Muscle of back (tissue), 11 donors: ENCODE measurements around the gene SPDYE17. TPM values are rescaled to one million over a fixed set of nuclear protein-coding genes. Genes with fewer than 3 reads are reported as not detected.
"Not testable (repeated sequence)": the region's sequence is repeated elsewhere in the genome, so short reads cannot be mapped to it uniquely, and the experiment has no call there.

Experiments
- DNase-seq, 3 donors: peaks; one replicate each; pipeline versions ENCODE4 v3.0.0 to v3.0.0-alpha.2; 2013
- polyA plus RNA-seq, 10 donors: library from polyadenylated mRNA; unstranded; fragments of 120-200 nt; gene quantifications; one replicate each; pipeline ENCODE4 v1.2.1, GENCODE V29; 2013; ENCODE audit not compliant: insufficient read length in 10 of 10

SPDYE17 gene
- polyA plus RNA-seq, 10 donors: not detected

DNA sequence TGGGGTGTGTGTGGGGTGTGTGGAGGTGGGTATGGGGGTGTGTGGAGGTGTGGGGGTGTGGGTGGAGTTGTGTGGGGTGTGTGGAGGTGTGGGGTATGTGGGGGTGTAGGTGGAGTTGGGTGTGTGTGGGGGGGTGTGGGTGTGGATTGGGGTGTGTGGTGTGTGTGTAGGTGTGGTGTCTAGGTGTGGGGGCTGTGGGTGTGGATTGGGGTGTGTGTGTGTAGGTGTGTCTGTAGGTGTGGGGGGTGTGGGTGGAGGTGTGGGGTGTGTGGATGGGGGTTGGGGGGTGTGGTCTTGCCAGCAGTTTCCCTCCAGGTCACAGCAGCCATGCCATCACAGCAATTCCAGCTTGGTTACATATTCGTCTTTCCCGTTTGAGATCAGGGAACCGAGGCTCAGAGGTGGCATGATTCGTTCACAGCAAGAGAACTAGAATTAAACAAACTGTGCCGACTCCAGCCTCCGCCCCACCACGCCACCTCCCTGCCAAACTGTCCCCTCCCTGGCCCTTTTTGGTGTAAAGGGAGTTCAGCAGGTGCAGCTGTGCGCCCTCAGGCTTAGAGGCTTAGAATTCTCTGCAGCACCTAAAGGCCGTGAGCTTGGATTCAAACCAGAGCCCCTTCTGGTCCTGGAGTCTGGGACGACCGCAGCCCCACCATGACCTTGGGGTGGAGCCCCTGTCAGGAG is 33.3 kb downstream of the SPDYE17 start:
- DNase-seq: peak in 1 of 3 donors; percentile 7

DNA sequence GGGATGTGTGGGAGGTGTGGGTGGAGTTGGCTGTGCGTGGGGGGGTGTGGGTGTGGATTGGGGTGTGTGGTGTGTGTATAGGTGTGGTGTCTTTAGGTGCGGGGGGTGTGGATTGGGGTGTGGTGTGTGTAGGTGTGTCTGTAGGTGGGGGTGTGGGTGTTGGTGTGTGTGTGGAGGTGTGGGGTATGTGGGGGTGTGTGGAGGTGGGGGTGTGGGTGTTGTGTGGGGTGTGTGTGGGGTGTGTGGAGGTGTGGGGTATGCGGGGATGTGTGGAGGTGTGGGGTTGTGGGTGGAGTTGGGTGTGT is 33.9 kb downstream of the SPDYE17 start:
- DNase-seq: no peak

DNA sequence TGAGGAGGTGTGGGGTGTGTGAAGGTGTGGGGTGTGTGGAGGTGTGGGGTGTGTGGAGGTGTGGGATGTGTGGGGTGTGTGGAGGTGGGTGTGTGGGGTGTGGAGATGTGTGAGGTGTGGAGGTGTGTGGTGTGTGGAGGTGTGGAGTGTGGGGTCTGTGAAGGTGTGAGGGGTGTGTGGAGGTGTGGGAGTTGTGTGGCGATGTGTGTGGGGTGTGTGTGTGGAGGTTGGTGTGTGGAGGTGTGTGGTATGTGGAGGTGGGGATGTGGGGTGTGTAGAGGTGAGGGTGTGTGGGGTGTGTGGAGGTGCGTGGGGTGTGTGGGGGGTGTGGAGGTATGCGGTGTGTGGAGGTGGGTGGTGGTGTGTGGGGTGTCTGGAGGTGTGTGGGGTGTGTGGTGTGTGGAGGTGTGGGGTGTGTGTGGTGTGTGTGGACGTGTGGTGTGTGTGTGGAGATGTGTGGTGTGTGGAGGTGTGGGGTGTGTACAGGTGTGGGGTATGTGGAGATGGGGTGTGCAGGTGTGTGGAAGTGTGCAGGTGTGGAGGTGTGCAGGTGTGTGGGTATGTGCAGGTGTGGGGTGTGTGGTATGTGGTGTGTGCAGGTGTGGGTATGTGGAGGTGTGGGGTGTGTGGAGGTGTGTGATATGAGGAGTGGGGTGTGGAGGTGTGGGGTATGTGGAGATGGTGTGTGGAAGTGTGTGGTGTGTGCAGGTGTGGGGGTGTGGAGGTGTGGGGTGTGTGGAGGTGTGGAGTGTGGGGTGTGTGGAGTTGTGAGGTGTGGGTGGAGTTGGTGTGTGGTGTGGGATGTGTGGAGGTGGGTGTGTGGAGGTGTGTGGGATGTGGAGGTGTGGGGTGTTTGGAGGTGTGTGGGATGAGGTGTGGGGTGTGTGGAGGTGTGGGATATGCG is 34.5 kb downstream of the SPDYE17 start:
- no peak for DNase-seq

DNA sequence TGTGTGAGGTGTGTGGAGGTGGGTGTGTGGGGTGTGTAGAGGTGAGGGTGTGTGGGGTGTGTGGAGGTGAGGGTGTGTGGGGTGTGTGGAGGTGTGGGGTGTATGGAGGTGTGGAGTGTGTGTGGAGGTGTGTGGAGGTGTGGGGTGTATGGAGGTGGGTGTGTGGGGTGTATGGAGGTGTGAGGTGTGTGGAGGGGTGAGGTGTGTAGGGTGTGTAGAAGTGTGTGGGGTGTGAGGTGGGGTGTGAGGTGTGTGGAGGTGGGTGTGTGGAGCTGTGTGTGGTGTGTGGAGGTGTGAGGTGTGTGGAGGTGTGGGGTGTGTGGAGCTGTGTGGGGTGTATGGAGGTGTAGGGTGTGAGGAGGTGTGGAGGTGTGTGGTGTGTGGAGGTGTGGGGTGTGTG is 35.2 kb downstream of the SPDYE17 start:
- not testable (repeated sequence) for DNase-seq

DNA sequence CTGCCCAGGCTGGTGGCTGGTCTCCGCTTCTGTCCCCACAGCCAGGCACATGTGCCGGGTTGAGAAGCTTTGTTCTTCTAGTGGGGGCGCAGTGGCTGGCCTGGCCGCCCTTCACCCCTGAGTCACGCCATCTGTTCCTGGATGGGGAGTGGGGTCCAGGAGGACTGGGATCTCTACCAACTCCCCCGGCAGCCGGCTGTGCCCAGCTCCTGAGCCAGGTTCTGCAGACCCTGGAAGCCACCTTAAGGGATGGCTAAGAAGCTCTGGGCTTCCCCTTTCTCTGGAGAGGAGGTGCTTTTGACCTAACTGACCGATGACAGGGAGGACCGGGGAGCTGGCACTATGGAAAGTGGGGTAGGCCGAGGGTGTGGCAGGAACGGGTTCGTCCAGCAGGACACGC is 37.9 kb downstream of the SPDYE17 start:
- DNase-seq: not testable (repeated sequence)

DNA sequence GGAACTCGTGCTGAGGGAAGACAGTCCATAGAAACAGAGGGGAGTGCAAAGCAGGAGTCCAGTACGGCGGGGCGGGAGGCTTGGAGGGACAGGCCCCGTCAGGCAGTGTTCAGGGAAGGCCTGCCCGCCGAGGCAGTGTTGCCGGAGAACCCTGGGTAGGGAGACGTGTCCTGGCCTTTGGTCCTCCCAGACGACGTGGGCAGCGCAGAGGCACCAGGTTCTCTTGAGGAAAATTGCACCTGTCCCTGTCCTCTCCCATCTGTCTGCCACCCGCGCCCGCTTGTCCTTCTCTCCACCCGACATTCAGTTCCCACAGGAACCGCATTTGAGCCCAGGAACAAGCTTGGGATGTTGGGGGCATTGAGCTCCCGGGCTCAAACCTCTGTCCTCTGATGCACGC is 38.3 kb downstream of the SPDYE17 start:
- DNase-seq: not testable (repeated sequence)

DNA sequence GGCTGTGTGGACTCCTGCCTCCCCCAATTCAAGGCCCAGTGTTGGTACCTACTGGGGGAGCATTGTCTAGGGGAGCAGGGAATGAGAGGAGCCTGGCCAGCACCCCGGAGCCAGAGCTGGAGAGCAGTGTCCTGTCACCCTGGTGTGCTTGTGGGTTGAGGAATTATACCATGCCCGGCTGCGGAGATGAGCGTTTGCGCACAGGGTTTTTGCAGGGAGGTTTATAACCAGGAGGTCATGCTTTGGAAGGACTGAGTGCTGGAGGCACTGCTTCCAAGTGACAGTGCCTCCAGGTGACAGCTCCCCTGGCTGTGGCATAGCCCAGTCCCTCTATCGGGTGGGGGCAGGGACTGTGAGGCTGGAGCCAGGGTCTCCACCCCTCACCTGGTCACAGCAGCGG is 39.3 kb downstream of the SPDYE17 start:
- DNase-seq: not testable (repeated sequence)

DNA sequence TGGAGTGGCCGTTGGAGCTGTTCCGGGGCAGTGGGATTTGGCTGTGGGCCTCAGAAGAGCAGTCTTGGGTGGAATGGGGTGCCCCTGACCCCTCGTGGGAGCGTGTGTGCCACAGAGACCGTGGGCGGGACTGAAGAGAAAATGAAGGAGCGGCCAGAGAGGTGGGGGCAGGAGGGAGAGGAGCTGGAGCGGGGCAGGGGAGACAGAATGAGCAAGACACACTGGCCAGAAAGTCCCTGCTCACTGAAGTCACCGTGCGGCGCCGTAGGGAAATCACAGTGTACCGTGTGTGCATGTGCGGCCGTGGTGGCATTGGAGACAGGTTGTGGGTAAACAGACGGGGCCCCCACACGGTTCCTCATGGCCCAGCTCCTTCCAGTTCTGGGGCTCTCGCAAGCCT is 40.0 kb downstream of the SPDYE17 start:
- DNase-seq: not testable (repeated sequence)

DNA sequence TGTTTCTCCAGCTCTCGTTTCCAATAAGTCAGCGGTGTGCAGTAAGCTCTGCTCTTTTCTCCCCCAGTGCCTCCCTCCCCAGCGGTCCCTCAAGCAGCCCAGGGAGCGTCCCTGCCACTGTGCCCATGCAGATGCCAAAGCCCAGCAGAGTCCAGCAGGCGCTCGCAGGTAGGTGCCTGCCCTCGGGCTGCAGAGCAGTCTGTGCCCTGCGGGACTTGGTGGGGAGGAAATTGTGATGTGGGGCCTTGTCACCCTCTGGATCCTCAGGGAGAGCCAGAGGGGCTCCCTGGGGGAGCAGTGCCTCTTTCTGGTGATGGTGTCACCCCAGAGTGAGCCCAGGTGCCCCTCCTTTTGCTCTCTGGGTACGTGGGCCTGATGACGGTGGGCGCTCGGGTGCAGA is 42.0 kb downstream of the SPDYE17 start:
- DNase-seq: not testable (repeated sequence)

DNA sequence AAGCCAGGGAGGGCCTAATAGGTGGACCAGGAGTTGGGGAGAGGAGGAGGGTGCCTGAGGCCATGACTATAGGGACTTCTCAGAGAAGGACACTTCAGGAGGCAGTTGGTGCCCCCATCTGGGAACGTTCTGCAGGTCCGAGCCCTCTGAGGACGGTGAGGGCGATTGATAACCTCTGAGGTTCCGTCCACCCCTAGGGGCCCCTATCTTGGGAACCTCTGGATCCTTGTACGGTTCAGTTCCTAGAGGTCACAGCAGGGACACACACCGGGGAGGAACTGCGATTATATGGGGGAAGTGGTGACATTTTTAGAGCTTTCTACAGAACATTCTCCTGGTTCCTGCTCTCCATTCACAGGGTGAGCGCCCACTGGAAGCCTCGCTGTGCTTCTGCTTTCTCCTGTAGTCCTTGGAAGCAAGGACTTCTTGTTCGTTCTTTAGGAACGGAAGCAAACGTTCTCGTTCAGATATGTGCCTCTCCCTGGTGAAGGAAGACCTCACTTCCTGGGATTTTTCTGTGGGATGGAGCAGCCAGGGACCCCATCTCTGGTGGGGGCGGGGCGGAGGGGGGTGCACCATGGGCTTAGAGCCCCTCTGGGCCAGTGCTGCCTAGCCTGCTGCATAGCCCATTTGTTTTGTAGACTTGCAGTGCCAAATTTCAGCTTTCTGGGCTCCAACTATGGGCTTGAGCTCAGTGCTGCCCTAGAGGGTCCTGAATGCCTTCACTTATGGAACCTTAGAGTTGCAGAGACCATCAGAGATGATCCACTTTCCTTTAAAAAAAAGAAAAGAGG is 46.0 kb downstream of the SPDYE17 start:
- not testable (repeated sequence) for DNase-seq

DNA sequence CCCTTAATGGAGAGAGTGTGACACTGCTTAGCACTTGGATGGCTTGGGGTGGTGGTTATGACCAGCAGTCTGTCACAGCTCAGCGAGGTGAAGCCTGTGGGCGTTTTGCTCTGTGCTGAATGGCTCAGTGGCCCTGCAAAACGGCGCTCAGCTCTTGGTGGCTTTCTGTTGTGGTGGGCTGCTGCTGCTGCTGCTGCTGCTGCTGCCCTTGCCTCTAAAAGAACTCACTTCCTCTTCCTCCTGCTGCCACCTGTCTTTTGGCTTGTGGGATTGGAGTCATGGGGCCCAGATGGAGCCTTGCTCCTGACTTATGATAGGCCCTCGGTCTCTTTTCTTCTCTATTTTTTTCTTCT is 47.4 kb downstream of the SPDYE17 start:
- DNase-seq: not testable (repeated sequence)

DNA sequence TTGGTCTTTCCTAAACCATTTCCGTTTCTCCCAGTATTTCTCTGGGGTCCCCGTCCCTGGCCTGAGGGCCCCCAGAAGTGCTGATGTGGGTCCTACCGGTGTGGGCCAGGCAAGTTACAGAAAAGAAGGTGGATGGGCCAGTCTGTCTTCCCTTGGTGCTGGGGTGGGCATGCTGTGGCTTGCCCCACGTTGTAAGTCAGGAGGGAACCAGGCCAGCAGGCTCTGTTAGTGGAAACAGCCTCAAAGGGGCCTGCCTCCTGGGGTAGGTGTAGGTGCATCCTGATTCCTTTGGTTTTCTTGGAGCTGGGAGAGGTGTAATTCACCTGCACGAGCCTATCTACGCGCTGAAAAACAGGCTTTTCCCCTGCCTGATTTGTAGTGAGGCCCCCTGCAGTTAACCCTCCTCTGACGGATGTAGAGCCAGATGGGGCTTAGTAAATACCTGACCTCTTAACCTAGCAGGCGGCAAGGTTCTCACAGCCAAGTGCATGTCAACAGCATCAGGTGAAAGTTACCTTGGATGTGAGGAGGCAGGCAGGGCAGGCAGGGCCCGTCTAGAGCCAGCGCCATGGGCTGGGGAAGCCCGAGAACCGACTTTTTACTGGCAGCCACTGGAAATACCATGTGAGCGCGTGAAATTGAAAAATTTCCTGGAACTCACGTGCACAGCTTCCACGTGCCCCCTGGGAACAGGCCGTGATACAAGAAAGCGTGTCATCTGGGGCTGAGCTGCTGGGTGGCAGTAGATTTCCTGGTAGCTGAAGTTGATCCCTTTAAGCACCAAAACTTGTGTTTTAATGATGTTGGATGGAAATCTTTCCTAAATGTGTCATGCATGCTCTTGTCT is 48.0 kb downstream of the SPDYE17 start:
- DNase-seq: not testable (repeated sequence)

DNA sequence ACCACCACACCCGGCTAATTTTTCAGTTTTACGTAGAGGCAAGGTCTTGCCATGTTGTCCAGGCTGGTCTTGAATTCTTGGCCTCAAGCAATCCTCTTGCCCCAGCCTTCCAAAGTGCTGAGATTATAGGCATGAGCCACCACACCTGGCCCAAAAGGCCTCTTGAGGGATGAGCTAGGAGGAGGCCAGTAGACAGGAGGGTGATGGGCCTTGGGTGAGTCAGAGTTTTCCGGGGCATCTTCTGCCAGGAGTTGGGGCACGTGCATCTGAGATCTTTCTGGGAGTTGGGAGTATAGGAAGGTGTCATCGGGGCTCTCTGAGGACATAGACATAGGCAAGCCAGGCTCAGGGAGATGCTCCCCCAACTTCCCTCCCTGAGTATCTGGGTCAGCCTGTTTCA is 48.8 kb downstream of the SPDYE17 start:
- not testable (repeated sequence) for DNase-seq

DNA sequence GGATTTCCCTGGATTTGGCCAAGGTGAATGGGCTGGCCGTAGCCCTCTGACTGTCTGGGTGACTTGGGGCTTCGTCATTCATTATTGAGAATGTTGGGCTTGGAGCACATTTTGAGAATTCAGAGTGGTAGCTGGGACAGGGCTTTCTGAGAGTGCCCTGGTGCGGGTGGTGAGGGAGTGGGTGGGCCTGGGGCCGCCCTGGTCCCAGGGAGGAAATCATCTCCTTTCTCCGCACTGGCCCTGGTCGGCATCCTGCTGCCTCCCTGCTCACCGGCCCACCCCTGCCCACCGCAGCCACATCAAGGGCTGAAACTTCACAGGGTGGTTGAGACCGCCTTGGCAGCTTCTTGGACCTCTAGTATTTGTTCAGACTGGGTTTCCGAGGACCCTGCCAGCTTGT is 49.7 kb downstream of the SPDYE17 start:
- DNase-seq: not testable (repeated sequence)

DNA sequence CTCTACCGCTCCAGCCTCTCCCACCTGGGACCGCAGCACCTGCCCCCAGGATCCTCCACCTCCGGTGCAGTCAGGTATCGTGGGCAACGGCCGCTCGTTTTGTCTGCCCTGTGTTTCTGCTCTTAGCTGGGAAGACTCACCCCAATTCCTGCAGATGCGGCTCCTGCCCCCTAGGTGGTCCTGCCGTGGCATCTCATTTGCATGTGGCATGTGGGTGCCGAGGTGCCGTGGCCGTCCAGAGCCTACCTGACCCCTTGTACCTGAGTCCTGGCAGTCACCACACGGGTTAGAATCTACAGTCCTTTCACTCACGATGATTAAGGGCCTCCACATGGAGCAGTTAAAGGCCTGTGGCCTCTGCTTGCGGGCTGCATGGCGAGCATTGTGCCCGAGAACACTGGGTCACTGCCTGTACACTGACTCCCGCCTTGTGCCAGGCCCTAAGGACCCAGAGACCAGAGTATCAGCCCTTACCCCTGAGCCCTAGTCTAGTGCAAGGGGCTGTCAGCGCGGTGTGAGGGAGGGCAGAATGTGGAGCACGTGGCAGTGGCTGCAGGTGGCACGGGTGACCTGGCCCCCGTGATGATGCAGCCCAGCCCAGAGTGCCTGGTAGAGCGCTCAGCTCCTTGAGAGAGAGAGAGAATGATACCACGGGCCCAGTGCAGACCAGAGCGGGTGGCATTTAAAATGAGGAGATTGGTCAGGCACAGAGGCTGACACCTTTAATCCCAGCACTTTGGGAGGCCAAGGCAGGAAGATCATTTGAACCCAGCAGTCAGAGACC is 50.8 kb downstream of the SPDYE17 start:
- DNase-seq: not testable (repeated sequence)

DNA sequence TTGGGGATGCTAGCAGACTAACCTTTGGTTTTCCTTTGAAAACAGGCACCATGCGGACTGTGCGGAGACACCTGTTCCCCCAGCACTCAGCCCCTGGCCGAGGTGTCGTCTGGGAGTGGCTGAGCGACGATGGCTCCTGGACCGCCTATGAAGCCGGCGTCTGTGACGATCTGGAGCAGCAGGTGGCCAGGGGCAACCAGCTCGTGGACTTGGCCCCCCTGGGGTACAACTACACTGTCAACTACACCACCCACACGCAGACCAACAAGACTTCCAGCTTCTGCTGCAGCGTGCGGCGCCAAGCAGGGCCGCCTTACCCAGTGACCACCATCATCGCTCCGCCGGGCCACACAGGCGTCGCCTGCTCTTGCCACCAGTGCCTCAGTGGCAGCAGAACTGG is 51.6 kb downstream of the SPDYE17 start:
- DNase-seq: not testable (repeated sequence)

DNA sequence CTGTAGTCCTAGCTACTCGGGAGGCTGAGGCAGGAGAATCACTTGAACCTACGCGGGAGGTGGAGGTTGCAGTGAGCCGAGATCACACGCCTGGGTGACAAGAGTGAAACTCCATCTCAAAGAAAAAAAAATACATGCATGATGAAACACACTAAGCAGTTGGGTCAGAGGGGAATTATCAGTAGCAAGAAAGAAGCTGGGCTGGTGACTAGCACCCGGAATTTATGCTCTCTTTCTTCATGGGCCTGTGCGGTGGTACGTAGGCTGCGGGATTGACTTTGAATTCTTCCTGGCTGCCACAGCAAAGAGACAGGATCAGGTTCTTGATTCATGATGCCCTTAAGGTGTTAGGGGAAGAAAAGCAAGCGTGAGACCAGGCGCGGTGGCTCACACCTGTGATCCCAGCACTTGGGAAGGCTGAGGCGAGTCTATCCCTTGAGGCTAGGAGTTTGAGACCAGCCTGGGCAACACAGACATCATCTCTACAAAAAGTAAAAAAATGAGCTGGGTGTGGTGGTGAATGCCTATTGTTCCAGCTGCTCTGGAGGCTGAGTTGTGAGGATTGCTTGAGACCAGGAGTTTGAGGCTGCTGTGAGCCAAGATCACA is 54.3 kb downstream of the SPDYE17 start:
- not testable (repeated sequence) for DNase-seq

DNA sequence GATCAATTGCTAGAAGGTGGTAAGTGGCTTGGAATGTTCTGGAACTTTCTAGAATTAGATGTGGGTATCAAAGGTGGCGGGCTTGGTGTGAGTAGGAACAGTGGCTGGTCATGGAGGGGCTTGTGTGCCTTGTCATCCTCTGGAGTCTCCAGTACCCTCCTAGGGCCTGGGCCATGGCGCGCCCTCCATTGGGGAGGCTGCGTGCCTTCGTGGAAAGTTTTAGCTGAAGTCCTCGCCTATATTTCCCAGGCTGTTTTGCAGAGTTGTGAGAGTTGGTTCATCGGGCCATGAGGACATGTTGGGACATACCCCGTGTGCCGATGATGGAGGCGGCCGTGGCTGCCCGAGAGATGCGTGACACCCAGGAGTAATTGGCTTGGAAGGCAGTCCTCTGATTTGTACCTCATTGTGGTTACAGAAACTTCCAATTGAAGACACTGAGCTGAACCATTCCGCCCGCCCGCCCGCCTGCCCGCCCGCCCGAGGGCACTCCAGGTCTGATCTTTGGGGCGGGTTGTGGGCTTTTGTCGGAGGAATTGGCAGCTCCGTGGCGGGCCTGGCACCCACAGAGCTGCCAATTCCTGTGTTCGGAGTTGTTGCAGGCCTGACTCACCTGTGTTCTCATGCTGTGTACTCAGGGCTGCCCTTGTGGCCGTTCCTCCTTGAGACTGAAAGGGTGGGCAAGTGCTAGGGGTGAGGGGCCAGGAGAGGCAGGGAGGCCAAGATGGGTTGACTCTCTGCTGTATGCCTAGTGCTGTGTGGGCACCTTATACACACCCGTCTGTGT is 57.2 kb downstream of the SPDYE17 start:
- DNase-seq: not testable (repeated sequence)

DNA sequence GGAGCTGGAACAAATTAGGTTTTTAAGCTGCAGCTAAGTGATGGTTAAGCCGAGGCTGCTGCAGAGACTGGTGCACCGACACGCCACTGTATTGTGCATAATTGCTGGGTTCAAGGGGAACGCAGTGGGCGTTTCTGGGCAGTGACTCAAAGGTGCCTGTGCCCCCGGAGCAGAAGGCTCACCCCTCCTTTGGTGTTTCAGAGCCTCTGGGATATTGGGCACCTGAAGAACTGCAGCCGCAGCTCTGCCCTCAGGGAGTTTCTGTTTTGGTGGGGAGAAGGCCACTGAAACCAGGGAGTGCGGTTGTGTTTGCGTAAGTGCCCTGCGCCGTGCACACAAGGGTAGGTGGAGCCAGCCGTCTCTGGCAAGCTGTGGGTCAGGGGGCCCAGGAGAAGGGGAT is 57.8 kb downstream of the SPDYE17 start:
- DNase-seq: not testable (repeated sequence)
